K562 (cell line): ENCODE results near the gene STAB1. TPM values are rescaled to one million over a fixed set of nuclear protein-coding genes. Genes with fewer than 3 reads are reported as not detected.

ENCODE experiments used
- ATAC-seq: fragments of 200-7000 bp; cut with Tn5 transposase; 3 replicates; pipeline ENCODE4 v1.9.1; 2020; ENCODE audit warnings: moderate library complexity
- BruUV-seq: library from RNA; stranded (reverse); fragments of 400-500 nt; replicated peaks from 2 replicates; lab custom pipeline; 2021; lab: Mats Ljungman, UMichigan
- CTCF ChIA-PET: fragments of 300-600 bp; formaldehyde crosslinking; extraction: SDS; loops from one replicate; lab custom pipeline; 2021; ENCODE audit warnings: low intra/inter-chr PET ratio; lab: Yijun Ruan, JAX
- POLR2A ChIA-PET: fragments of 300-600, 350-650 bp; sonication (Branson Sonifier 250); formaldehyde crosslinking; extraction: SDS; loops from one replicate; lab custom pipeline; 2021; ENCODE audit warnings: antibody characterized with exemption, inconsistent platforms; lab: Yijun Ruan, JAX
- DNase-seq, 4 experiments: peaks; one replicate each; pipeline versions ENCODE4 v3.0.0 to v3.0.0-alpha.2; 2011 to 2018; ENCODE audit warnings: low spot score in 3 of 4, mixed read lengths in 3 of 4; ENCODE audit errors: extremely low read depth in 1 of 4
- FAIRE-seq: peaks from 2 replicates; lab custom pipeline; 2011; peaks lifted over from hg19 to GRCh38; lab: Jason Lieb, UNC
- H2AFZ ChIP-seq: 2 replicates; pipeline ENCODE4 v1.6.0; 2011; ENCODE audit warnings: low read depth, low read length, control low read depth, inconsistent platforms
- H3K27ac ChIP-seq: fragments of 200-600 bp; 3 replicates; pipeline ENCODE4 v1.8.0; 2011; ENCODE audit warnings: low read depth, mild to moderate bottlenecking, control low read depth, inconsistent platforms, low read length, moderate library complexity, mixed read lengths; ENCODE audit errors: extremely low read depth
- H3K27me3 ChIP-seq, 2 experiments: fragments of 300-600 bp in 1 of 2; 2 replicates in 1 of 2; 3 replicates in 1 of 2; pipeline versions ENCODE4 v1.6.0 to v1.8.0; 2011; ENCODE audit warnings: inconsistent platforms in 2 of 2, low read length in 2 of 2, mild to moderate bottlenecking in 1 of 2, mixed read lengths in 1 of 2, moderate library complexity in 1 of 2; ENCODE audit not compliant: control insufficient read depth in 2 of 2, insufficient read depth in 2 of 2
- H3K36me3 ChIP-seq: fragments of 300-600 bp; 3 replicates; pipeline ENCODE4 v1.8.0; 2011; ENCODE audit warnings: mild to moderate bottlenecking, low read length, inconsistent platforms; ENCODE audit not compliant: control insufficient read depth, insufficient read depth
- H3K4me1 ChIP-seq, 2 experiments: fragments of 200-600 bp in 1 of 2; replicated peaks in 1 of 2; 2 replicates in 1 of 2; 3 replicates in 1 of 2; pipeline versions ENCODE4 v1.5.1 to v1.8.0; 2011; ENCODE audit warnings: inconsistent platforms in 2 of 2, low read length in 2 of 2, mild to moderate bottlenecking in 1 of 2, mixed read lengths in 1 of 2, moderate library complexity in 1 of 2; ENCODE audit not compliant: control insufficient read depth in 2 of 2, insufficient read depth in 2 of 2
- H3K4me2 ChIP-seq: 2 replicates; pipeline ENCODE4 v1.6.1; 2011; ENCODE audit warnings: low read length, control low read depth, inconsistent platforms, mixed read lengths; ENCODE audit not compliant: insufficient read depth
- H3K4me3 ChIP-seq: fragments of 200-600 bp; sonication (generic), shearing (Covaris generic); 2 replicates; pipeline ENCODE4 v1.5.1; 2016; ENCODE audit warnings: control low read depth, inconsistent platforms
- H3K79me2 ChIP-seq: fragments of 200-600 bp; 3 replicates; pipeline ENCODE4 v1.8.0; 2011; ENCODE audit warnings: low read length, inconsistent platforms; ENCODE audit not compliant: control insufficient read depth, insufficient read depth
- H3K9ac ChIP-seq, 2 experiments: 2 replicates each; pipeline versions ENCODE4 v1.6.0 to v1.6.1; 2011; ENCODE audit warnings: low read depth in 2 of 2, low read length in 2 of 2, control low read depth in 1 of 2, inconsistent platforms in 1 of 2, mild to moderate bottlenecking in 1 of 2, mixed read lengths in 1 of 2; ENCODE audit not compliant: insufficient read depth in 1 of 2
- H3K9me1 ChIP-seq: one replicate; pipeline ENCODE4 v1.6.0; 2011; ENCODE audit warnings: inconsistent platforms, mild to moderate bottlenecking, low read length, moderate library complexity; ENCODE audit not compliant: control insufficient read depth, insufficient read depth
- H3K9me3 ChIP-seq: replicated peaks from 2 replicates; pipeline ENCODE4 v1.5.1; 2011; ENCODE audit warnings: low read depth, low read length, inconsistent platforms; ENCODE audit not compliant: control insufficient read depth, insufficient read depth
- H4K20me1 ChIP-seq: replicated peaks from 2 replicates; pipeline ENCODE4 v1.6.1; 2011; ENCODE audit warnings: low read length, inconsistent platforms, mixed read lengths; ENCODE audit not compliant: control insufficient read depth, insufficient read depth
- ATF4 ChIP-seq: fragments of 450-650 bp; formaldehyde crosslinking; IDR thresholded peaks from 2 replicates; pipeline ENCODE4 v1.4.0; 2022; ENCODE audit warnings: mild to moderate bottlenecking, moderate library complexity
- BHLHE40 ChIP-seq: IDR thresholded peaks from 2 replicates; pipeline ENCODE4 v1.6.1; 2011; ENCODE audit warnings: low read length, improper control_type of control experiment
- C11orf30 ChIP-seq: fragments of 450-650 bp; IDR thresholded peaks from 2 replicates; pipeline ENCODE4 v1.6.1; 2016; ENCODE audit warnings: low read depth, mild to moderate bottlenecking
- E4F1 ChIP-seq: fragments of 250-450 bp; sonication (Bioruptor Pico); IDR thresholded peaks from 2 replicates; pipeline ENCODE4 v1.5.0; 2021; ENCODE audit warnings: mild to moderate bottlenecking, borderline replicate concordance
- EWSR1 ChIP-seq: fragments of 450-650 bp; IDR thresholded peaks from 2 replicates; pipeline ENCODE4 v1.6.1; 2018; ENCODE audit warnings: borderline replicate concordance, mild to moderate bottlenecking, low read depth, moderate library complexity; ENCODE audit not compliant: partially characterized antibody
- NFATC3 ChIP-seq: fragments of 450-650 bp; IDR thresholded peaks from 2 replicates; pipeline ENCODE4 v1.6.1; 2017; ENCODE audit warnings: mild to moderate bottlenecking
- NR1H2 ChIP-seq: sonication (generic); formaldehyde crosslinking; IDR thresholded peaks from 2 replicates; pipeline ENCODE4 v1.4.0; 2020; ENCODE audit warnings: mild to moderate bottlenecking, missing genetic modification reagents
- TBL1XR1 ChIP-seq, 2 experiments: IDR thresholded peaks; 2 replicates each; pipeline ENCODE4 v1.6.1; 2012; ENCODE audit warnings: improper control_type of control experiment in 2 of 2, low read length in 2 of 2, mild to moderate bottlenecking in 1 of 2
- TEAD2 ChIP-seq: fragments of 450-650 bp; IDR thresholded peaks from 2 replicates; pipeline ENCODE4 v1.6.1; 2016; ENCODE audit warnings: missing genetic modification characterization, control low read depth, missing compliant biosample characterization
- THAP7 ChIP-seq: fragments of 250-450 bp; sonication (Bioruptor Pico); IDR thresholded peaks from 2 replicates; pipeline ENCODE4 v1.5.0; 2021
- ZBTB43 ChIP-seq: sonication (generic); formaldehyde crosslinking; IDR thresholded peaks from 2 replicates; pipeline ENCODE4 v1.8.0; 2023; ENCODE audit warnings: mild to moderate bottlenecking, missing genetic modification reagents
- ZNF12 ChIP-seq: sonication (generic); formaldehyde crosslinking; IDR thresholded peaks from 2 replicates; pipeline ENCODE4 v1.4.0; 2020; ENCODE audit warnings: mild to moderate bottlenecking, missing genetic modification reagents
- ZNF197 ChIP-seq: fragments of 200-800 bp; sonication (Bioruptor generic); IDR thresholded peaks from 2 replicates; pipeline ENCODE4 v1.6.1; 2016; ENCODE audit warnings: low read depth, missing genetic modification characterization, missing compliant biosample characterization
- ZNF282 ChIP-seq: sonication (generic); formaldehyde crosslinking; IDR thresholded peaks from 2 replicates; pipeline ENCODE4 v1.8.1; 2023; ENCODE audit warnings: missing genetic modification reagents
- ZNF551 ChIP-seq: fragments of 250-450 bp; sonication (Bioruptor Pico); IDR thresholded peaks from 2 replicates; pipeline ENCODE4 v1.5.0; 2021; ENCODE audit warnings: mild to moderate bottlenecking, moderate library complexity
- WGBS: fragments of 100-300 bp; shearing (Covaris generic); methylation state at CpG from one replicate; pipeline ENCODE4 v1.1.6; 2016; ENCODE audit warnings: low coverage, mixed read lengths; ENCODE audit not compliant: insufficient coverage; ENCODE audit errors: missing lambda C conversion rate; 5-methylcytosine and 5-hydroxymethylcytosine counted together
- in situ Hi-C: fragments of 300-500 bp; cut with MboI; formaldehyde crosslinking; loops from 4 replicates; pipeline ENCODE4 v1.15.0; 2018; ENCODE audit warnings: inconsistent platforms, mixed read lengths
- intact Hi-C: fragments of 100-400 bp; cut with micrococcal nuclease; formaldehyde crosslinking; loops from 2 replicates; pipeline ENCODE4 v1.14.2; 2022
- polyA plus RNA-seq, 8 experiments: library from polyadenylated mRNA; depleted of rRNA in 4 of 8; stranded (reverse) in 5 of 8; unstranded in 3 of 8; fragments of >200 nt; fragmentation: Nextera tagmentation in 2 of 8; fragmentation: Illumina TruSeq in 1 of 8; extraction: Ambion mirVana in 2 of 8; extraction: Trizol in 1 of 8; gene quantifications; 2 replicates each; pipeline versions ENCODE4 v1.2.1 to v1.2.3, GENCODE V29; 2011 to 2014; ENCODE audit warnings: inconsistent platforms in 1 of 8, missing spikeins in 1 of 8
- total RNA-seq, 7 experiments: library from RNA; depleted of rRNA in 6 of 7; stranded (reverse); fragments of >200 nt in 6 of 7; fragmentation: Illumina TruSeq in 2 of 7; extraction: Trizol in 2 of 7; gene quantifications; 2 replicates each; pipeline versions ENCODE4 v1.2.1 to v1.2.3, GENCODE V29; 2011 to 2021; ENCODE audit warnings: low replicate concordance in 1 of 7

The STAB1 gene
- total and polyA plus RNA-seq, 9 of the 15 experiments (the other 6 are each of a cell fraction or from before 2014, with no cell fraction given), result 0.20 to 3.9 (median 1.2) TPM

GRCh38 chr3:52453496-52454249 is 41.5 kb upstream of the STAB1 start, which contains the start of gene TNNC1:
TSS of gene TNNC1 (minus strand) at chr3:52454041. CDS start at chr3:52454015, 26 bp downstream.
- Histone ChIP-seq H3K36me3 (peaks cover 18% of the 10 kb centered on the region; the same call in 2 of the 3 replicates), H2AFZ (peak within 1 kb of the TSS; percentile 84; the same call in 1 of the 2 replicates), H3K4me2 (peak within 1 kb of the TSS; percentile 83), H3K9me1 (no peaks in the 10 kb centered on the region), H3K4me1 (peaks cover 19 to 51% of the 10 kb centered on the region in 2 experiments; a peak in 4 of 5 replicates), H3K27me3 (no peaks in the 10 kb centered on the region), H3K4me3 (peak within 1 kb of the TSS; percentile 92), H3K27ac (peak within 1 kb of the TSS; percentile 73; the same call in 2 of the 3 replicates), H3K9me3 (no peaks in the 10 kb centered on the region), H4K20me1 (no peaks in the 10 kb centered on the region), H3K9ac (peak within 1 kb of the TSS; percentile 68 to 93), H3K79me2 (peaks cover 28% of the 10 kb centered on the region)
- no TSS peak for BruUV-seq
- 67% methylated on average over 10 of the region's 16 CpGs for WGBS
- FAIRE-seq, result no peak
- in situ Hi-C loops (no loop called here), intact Hi-C loops (loop anchor here (10.0 kb wide), 1 partner anchor 231 kb away; the partner anchor contains the start of genes GNL3 and PBRM1)
- TF ChIP-seq NR1H2 (CRISPR knock-in tag) (no peak), ZNF197 (CRISPR knock-in tag) (no peak), BHLHE40 (no peak), TEAD2 (no peak), TBL1XR1 (IDR thresholded peaks at IDR 0.05; ENCODE audit: low read length in 2 of 2) (no peak), E4F1 (CRISPR knock-in tag) (no peak), EWSR1 (no peak), ZNF551 (no peak), ATF4 (CRISPR knock-in tag) (no peak), NFATC3 (no peak), C11orf30 (no peak), THAP7 (CRISPR knock-in tag) (no peak), ZNF12 (no peak), ZBTB43 (CRISPR knock-in tag) (no peak), ZNF282 (no peak)
- ChIA-PET CTCF (no interaction called here), POLR2A (interaction anchor here (1.2 kb wide), 1 partner anchor 233 kb away, joined by 4 read pairs; no protein-coding TSS in a partner anchor)
- DNase-seq, result peak in 1 of 4 experiments; percentile 6
- ATAC-seq, result no peak
